TTC549 (cell line): Measurements from ENCODE around the gene PYY.
"Not testable (repeated sequence)": the region's sequence is repeated elsewhere in the genome, so short reads cannot be mapped to it uniquely, and the experiment has no call there.

Experiments
- FAIRE-seq: peaks from 2 replicates; lab custom pipeline; 2012; peaks lifted over from hg19 to GRCh38; lab: Jason Lieb, UNC

Gene PYY

DNA sequence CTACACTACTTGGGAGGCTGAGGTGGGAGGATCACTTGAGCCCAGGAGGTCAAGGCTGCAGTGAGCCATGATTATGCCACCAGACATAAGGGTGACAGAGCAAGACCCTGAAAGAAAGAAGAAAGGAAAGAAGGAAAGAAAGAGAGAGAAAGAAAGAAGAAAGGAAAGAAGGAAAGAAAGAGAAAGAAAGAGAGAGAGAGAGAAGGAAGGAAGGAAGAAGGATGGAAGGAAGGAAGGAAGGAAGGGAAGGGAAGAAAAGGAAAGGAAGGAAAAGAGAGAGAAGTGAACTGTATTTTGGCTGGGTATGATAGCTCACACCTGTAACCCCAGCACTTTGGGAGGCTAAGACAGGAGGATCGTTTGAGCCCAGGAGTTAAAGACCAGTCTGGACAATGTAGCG lies 24.3 kb upstream of the PYY start:
- FAIRE-seq = no peak

GRCh38 chr17:43976963-43977837 lies 23.5 kb upstream of the PYY start:
- FAIRE-seq = no peak

GRCh38 chr17:43975898-43976297 lies 22.2 kb upstream of the PYY start:
- no peak for FAIRE-seq

DNA sequence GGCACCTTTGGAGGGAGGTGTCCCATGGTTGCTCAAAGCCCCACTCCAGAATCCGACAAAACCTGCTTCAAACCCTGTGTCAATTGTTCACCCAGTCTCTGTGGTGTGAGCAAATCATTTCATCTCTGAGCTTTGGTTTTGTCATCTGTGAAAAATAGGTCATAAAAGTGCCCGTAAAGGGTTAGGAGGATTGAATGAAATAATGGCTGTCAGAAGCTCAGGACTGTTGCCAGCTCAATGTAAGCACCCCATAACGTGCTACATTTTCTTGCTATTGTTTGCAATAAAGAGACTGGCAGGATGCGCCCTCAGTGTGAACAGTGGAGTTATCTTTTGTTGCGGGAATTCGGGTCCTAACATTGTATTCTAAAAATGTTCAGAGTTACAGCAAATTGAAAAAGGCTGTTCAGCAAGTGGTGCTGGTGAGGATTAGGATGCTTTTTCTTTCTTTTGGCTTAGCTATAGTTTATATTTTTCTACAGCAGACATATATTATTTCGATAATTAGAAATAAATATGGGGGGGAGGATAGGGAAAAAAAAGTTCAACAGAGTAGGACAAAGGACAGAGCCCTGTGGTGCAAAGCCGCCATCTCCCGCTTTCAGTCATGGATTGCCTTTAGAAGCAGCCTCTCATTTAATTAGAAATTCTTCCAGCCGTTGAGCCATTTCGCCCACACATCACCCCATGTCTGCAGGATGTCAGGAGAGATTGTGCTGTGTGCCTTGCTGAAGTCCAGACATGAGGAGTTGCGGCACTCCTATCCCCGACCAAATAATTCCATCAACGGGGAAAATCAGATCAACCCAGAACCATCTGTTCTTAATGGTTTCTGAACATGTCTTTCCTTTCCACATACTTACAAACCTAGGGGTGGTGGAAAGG lies 20.9 kb upstream of the PYY start:
- FAIRE-seq = no peak

DNA sequence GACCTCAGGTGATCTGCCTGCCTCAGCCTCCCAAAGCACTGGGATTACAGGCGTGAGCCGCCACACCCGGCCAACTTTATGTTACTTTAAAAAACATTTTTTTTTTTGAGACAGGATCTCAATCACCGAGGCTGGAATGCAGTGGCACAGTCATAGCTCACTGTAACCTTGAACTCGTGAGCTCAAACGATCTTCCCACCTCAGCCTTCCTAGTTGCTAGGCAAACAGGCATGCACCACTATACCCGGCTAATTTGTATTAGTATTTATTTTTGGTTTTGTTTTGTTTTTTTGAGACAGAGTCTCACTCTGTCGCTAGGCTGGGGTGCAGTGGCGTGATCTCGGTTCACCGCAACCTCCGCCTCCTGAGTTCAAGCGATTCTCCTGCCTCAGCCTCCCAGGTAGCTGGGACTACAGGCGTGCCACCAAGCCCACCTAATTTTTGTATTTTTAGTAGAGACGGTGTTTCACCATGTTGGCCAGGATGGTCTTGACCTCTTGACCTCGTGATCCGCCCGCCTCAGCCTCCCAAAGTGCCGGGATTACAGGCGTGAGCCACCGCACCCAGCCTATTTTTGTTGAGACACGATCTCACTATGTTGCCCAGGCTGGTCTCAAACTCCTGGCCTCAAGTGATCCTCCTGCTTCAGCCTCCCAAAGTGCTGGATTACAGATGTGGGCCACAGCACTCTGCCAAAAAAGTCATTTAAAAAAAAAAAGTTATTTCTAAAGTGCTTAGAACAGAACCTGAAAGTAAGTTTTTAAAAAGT lies 18.9 kb upstream of the PYY start:
- FAIRE-seq = not testable (repeated sequence)

- not testable (repeated sequence) for FAIRE-seq
Measured at GRCh38 chr17:43971436-43971835, 17.7 kb upstream of the PYY start.

DNA sequence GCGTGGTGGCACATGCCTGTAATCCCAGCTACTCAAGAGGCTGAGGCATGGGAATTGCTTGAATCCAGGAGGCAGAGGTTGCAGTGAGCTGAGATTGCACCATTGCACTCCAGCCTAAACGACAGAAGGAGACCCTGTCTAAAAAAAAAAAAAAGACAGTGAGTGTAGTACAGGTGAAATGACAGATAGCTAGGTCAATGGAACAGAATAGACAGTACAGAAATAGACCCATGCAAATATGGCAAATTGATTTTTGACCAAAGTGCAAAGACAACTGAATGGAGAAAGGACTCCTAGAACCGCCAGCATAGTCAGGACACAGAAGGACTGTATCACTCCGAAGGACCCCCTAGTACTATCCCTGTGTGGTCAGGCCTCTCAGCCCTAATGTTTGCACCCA lies 16.6 kb upstream of the PYY start:
- no peak for FAIRE-seq

DNA sequence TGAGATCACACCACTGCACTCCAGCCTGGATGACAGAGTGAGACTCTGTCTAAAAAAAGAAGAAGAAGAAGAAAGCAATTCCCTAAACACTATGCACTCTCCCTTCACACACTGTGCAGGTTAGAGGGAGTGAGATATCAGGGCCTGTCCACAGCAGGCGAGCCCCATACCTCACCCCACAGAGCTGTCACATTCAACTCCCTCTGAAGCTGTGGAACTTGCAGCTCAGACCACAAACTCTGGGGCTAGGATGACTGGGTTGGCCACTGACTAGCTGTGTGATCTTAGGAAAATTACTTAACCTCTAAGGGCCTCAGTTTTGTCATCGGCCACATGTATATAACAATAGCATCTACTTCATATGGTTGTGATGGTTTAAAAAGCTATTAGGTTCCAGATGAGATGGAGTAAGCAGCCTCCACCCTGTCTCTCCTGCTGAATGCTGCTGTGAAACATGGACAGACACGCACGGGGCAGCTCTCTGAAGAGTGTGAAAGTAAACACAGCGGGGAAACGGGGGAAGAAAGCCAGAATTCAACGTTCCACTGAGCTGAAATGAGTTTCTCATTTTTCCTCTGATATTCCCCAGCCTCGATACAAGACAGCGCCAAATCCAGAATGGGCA lies 13.6 kb upstream of the PYY start:
- no peak for FAIRE-seq

DNA sequence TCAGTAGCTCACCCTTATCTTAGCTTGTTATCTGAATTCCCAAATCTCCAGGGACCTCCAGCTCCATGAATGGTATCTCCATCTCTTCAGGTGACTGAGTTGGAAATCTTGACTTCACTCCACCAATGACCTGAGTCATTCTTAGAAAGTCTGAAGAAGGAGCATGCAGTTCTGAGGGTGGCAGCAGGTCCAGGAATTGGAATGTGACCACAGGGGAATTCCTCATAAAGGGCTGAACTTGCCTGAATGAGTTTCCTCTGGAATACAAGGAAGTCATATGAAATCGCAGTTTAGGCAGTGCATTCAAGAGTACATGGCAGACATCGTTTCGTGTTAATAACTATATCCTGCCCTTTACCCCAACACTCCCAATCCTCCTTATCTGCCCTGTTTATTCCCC lies 12.5 kb upstream of the PYY start:
- FAIRE-seq = no peak

- no peak for FAIRE-seq
Measured at GRCh38 chr17:43962479-43962878, 8.7 kb upstream of the PYY start.

GRCh38 chr17:43961954-43962353 lies 8.2 kb upstream of the PYY start:
- FAIRE-seq = no peak

DNA sequence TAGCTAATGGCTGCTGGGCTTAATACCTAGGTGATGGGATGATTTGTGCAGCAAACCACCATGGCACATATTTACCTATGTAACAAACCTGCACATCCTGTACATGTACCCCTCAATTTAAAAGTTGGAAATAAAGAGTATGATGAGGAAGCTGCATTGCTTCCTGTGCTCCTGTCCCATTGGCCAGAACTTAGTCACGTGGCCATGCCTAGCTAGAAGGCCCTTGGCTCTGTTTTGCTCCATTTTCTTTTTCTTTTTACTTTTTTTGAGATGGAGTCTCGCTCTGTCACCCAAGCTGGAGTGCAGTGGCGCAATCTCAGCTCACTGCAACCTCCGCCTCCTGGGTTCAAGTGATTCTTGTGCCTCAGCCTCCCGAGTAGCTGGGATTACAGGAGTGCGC lies 7.6 kb upstream of the PYY start:
- not testable (repeated sequence) for FAIRE-seq

GRCh38 chr17:43958748-43959352 lies 5.1 kb upstream of the PYY start:
- no peak for FAIRE-seq

GRCh38 chr17:43956222-43956621 lies 2.5 kb upstream of the PYY start:
- FAIRE-seq = no peak

DNA sequence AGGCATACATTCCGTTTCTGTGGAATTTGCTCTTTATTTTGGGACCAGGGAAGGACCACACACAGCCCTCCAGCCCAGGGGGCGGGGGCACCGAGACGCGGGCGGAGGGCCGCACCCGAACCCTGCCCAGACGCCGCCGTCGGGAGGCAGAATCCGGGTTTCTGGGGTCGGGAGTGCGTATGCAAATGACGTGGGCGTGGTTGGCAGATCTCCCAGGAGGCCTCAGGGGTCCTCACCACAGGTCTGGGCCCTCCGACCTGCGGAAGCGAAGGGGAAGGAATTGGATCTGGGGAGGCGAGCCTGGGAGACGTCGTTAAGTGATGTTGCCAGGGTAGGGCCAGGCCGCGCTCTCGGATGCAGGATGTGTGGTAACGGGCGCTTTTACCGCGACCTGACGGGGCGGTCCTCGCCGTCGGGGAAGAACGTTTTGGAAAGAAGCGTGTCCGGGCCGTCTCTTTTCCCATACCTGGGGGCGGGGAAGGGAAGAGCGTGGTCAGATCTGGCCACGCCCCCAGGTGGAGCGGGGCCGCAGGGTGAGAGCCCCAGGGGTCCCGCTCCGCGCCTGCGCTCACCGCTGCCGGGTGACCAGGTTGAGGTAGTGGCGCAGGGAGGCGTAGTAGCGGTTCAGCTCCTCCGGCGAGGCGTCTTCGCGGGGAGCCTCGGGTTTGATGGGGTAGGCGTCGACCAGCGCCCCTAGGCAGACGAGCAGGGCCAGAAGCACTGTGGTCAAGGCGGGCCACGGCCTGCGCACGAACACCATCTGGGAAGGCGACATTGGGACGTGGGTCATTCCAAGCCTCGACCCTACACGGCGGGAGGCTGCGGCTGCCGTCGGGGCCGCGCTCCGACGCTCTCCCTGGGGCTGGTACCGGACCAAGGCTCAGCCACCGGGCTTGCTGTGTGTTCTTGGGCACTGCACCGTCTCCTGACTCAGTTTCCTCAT lies 745 bp downstream of the PYY start:
- no peak for FAIRE-seq

- no peak for FAIRE-seq
Measured at GRCh38 chr17:43952351-43952723, 1.4 kb downstream of the PYY start.

DNA sequence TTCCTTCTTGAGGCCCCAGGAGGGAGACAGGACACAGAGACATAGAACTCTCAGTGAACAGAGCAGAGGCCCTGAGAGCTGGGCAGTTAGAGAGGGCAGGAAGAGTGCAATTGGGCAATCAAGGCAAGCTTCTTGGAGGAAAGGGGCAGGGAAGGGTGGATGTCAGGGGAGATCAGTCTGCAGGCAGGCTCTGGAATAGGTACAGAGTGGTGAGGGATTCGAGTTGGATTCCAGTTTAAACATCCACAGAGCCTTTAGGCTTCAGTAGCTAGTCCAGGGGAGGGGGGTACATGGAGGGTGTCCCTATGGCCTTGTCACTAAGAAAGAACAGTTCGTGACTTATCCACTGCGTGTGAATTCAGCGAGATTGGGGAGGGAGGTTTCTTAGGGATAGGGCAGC lies 2.0 kb downstream of the PYY start:
- no peak for FAIRE-seq

- FAIRE-seq = no peak
Measured at GRCh38 chr17:43950554-43950953, 3.2 kb downstream of the PYY start.

DNA sequence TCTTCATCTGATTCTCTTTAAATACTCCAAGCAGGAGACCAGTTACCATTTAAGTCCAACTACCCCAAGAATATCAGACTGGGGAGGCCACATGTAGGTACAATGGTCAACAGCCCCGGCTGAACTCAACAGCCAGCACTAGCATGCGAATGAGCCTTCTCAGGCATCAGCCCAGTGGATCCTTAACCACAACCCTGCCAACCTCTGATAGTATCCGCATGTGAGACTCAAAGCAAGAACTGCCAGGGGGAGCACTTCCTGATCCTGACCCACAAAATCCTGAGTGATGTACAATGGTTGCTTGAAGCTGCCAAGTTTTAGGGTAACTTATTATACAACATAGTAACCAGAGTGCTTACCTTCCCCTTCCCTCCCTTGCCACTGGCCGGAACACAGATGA lies 4.0 kb downstream of the PYY start:
- no peak for FAIRE-seq

GRCh38 chr17:43946781-43947180 lies 7.0 kb downstream of the PYY start:
- FAIRE-seq = no peak
